Psoas muscle (tissue), 8 donors: ENCODE results near the gene WDR37. TPM values are rescaled to one million over a fixed set of nuclear protein-coding genes. Genes with fewer than 3 reads are reported as not detected.

Experiments
- ATAC-seq, 4 donors: fragments of 200-7000 bp; cut with Tn5 transposase; one replicate each; pipeline ENCODE4 v1.9.1; 2020; ENCODE audit warnings: moderate library complexity in 3 of 4, mild to moderate bottlenecking in 2 of 4
- DNase-seq, 2 donors: peaks; one replicate each; pipeline ENCODE4 v3.0.0-alpha.2; 2020
- H3K27ac ChIP-seq: fragments of 200-600 bp; one replicate; pipeline ENCODE4 v1.8.0; 2022
- H3K27me3 ChIP-seq, 3 donors: fragments of 200-600 bp in 1 of 3; one replicate each; pipeline versions ENCODE4 v1.6.1 to v1.8.0; 2013 to 2022; ENCODE audit warnings: low read length in 2 of 3, mild to moderate bottlenecking in 2 of 3, moderate library complexity in 1 of 3; ENCODE audit not compliant: insufficient read depth in 3 of 3
- H3K36me3 ChIP-seq, 2 donors: fragments of 200-600 bp in 1 of 2; one replicate each; pipeline versions ENCODE4 v1.6.1 to v1.8.0; 2013 to 2022; ENCODE audit warnings: low read depth in 1 of 2, mild to moderate bottlenecking in 1 of 2, moderate library complexity in 1 of 2; ENCODE audit not compliant: insufficient read depth in 1 of 2
- H3K4me1 ChIP-seq: fragments of 200-600 bp; one replicate; pipeline ENCODE4 v1.8.0; 2022
- H3K4me3 ChIP-seq: fragments of 200-600 bp; one replicate; pipeline ENCODE4 v1.8.0; 2022; ENCODE audit warnings: mild to moderate bottlenecking
- H3K9me3 ChIP-seq: fragments of 200-600 bp; one replicate; pipeline ENCODE4 v1.8.0; 2022
- CTCF ChIP-seq: fragments of 200-600 bp; IDR thresholded peaks from one replicate; pipeline ENCODE4 v1.8.0; 2022; ENCODE audit warnings: antibody characterized with exemption
- WGBS, 3 donors: extraction: QIAGEN DNeasy Blood & Tissue Kit; methylation state at CpG; one replicate each; pipeline versions ENCODE4 v1.1.6 to v1.1.7; 2013; 5-methylcytosine and 5-hydroxymethylcytosine counted together
- intact Hi-C, 2 donors: fragments of 100-400 bp; cut with DNase I; formaldehyde crosslinking; loops; one replicate each; pipeline versions ENCODE4 v1.11.0 to v1.14.2; 2022
- polyA plus RNA-seq, 3 donors: library from polyadenylated mRNA; stranded (reverse); fragments of 200-250 nt; gene quantifications; one replicate each; pipeline ENCODE4 v1.2.3, GENCODE V29; 2013
- total RNA-seq, 4 donors: library from RNA; stranded (reverse); fragmentation: NEBNext Ultra II Directional in 2 of 4; extraction: Animal tissue kit (Norgen Biotek cat#: 25700) in 2 of 4; gene quantifications; one replicate each; pipeline versions ENCODE4 v1.2.1 to v1.2.4, GENCODE V29; 2021 to 2023
- donor health status: healthy with polysubstance abuse.
- donor health status: DM: no; HTN: no; CAD: no; lungs with moderate emphysema.
- donor health status: Bipolar disorder and iron deficiency.
- donor health status: healthy.
- donor health status: DM: yes; HTN: yes; CAD: no.
- donor health status: DM: no; HTN: no; CAD: no.
- donor health status: DM: no; HTN: no; CAD: no.
- donor health status: DM: yes; HTN: yes; CAD: no.

Gene WDR37
- total and polyA plus RNA-seq, 7 donors = 6.8 to 28.3 (median 17.2) TPM

GRCh38 chr10:1119027-1119426 is 62.8 kb downstream of the WDR37 start:
- Histone ChIP-seq H3K4me1 (peaks cover 5% of the 10 kb centered on the region), H3K9me3 (no peaks in the 10 kb centered on the region), H3K27ac (no peak overlapping the region), H3K4me3 (no peak overlapping the region), H3K36me3 (peaks cover 0 to 83% of the 10 kb centered on the region in 2 donors), H3K27me3 (no peaks in the 10 kb centered on the region)
- no peak for ATAC-seq
- TF ChIP-seq CTCF = no peak
- no peak for DNase-seq
- intact Hi-C loops = no loop called here
- 85 to 94% (median 91%) methylated on average over 8 of the region's 8 CpGs for WGBS, 3 donors

GRCh38 chr10:1119501-1119900 is 63.3 kb downstream of the WDR37 start:
- 92 to 95% (median 93%) methylated on average over 6 of the region's 6 CpGs for WGBS, 3 donors
- Histone ChIP-seq H3K36me3 (peaks cover 0 to 84% of the 10 kb centered on the region in 2 donors), H3K27me3 (no peaks in the 10 kb centered on the region), H3K9me3 (no peaks in the 10 kb centered on the region), H3K4me3 (no peak overlapping the region), H3K4me1 (peaks cover 5% of the 10 kb centered on the region), H3K27ac (no peak overlapping the region)
- no peak for TF ChIP-seq CTCF
- DNase-seq = no peak
- intact Hi-C loops = no loop called here
- ATAC-seq = no peak

GRCh38 chr10:1120306-1120705 is 64.1 kb downstream of the WDR37 start:
- intact Hi-C loops = no loop called here
- Histone ChIP-seq H3K27ac (no peak overlapping the region), H3K9me3 (no peaks in the 10 kb centered on the region), H3K4me3 (no peak overlapping the region), H3K27me3 (no peaks in the 10 kb centered on the region), H3K4me1 (peaks cover 3% of the 10 kb centered on the region), H3K36me3 (peaks cover 0 to 88% of the 10 kb centered on the region in 2 donors)
- DNase-seq (no peak), ATAC-seq (peak in 3 of 4 donors; percentile 16 to 50 (median 23))
- 67 to 87% (median 71%) methylated on average over 12 of the region's 12 CpGs for WGBS, 3 donors
- TF ChIP-seq CTCF = no peak

- no peak overlapping the region for H3K4me3 ChIP-seq
- no peak overlapping the region for H3K27ac ChIP-seq
- H3K9me3 ChIP-seq = no peaks in the 10 kb centered on the region
- no peaks in the 10 kb centered on the region for H3K27me3 ChIP-seq
- ATAC-seq (peak; percentile 57 to 91 (median 76)), DNase-seq (peak in 1 of 2 donors; percentile 59)
- WGBS, 3 donors = 59 to 64% (median 61%) methylated on average over 22 of the region's 22 CpGs
- no peaks in the 10 kb centered on the region for H3K4me1 ChIP-seq
- intact Hi-C loops = no loop called here
- peaks cover 0 to 88% of the 10 kb centered on the region in 2 donors for H3K36me3 ChIP-seq
- TF ChIP-seq CTCF = no peak
Observed at GRCh38 chr10:1120801-1121211, 64.6 kb downstream of the WDR37 start.
